WERI-Rb-1 (cell line): Measurements from ENCODE around the gene CIDEB.

ENCODE experiments used
- DNase-seq: peaks from one replicate; pipeline ENCODE4 v3.0.0-alpha.2; 2020
- H3K27ac ChIP-seq: fragments of 250-450 bp; sonication (Bioruptor Pico); 2 replicates; pipeline ENCODE4 v1.5.1; 2020; ENCODE audit warnings: mild to moderate bottlenecking, moderate library complexity
- H3K27me3 ChIP-seq: fragments of 250-450 bp; sonication (Bioruptor Pico); 2 replicates; pipeline ENCODE4 v1.5.1; 2021; ENCODE audit warnings: mild to moderate bottlenecking, low read depth, moderate library complexity; ENCODE audit not compliant: insufficient read depth, severe bottlenecking
- H3K36me3 ChIP-seq: fragments of 250-450 bp; sonication (Bioruptor Pico); 2 replicates; pipeline ENCODE4 v1.5.1; 2020; ENCODE audit warnings: mild to moderate bottlenecking, moderate library complexity
- H3K4me3 ChIP-seq: 2 replicates; pipeline ENCODE4 v1.5.1; 2011; ENCODE audit warnings: low read depth, mild to moderate bottlenecking, control low read depth, low read length
- H3K9me3 ChIP-seq: fragments of 250-450 bp; sonication (Bioruptor Pico); 2 replicates; pipeline ENCODE4 v1.5.1; 2021; ENCODE audit warnings: mild to moderate bottlenecking, moderate library complexity; ENCODE audit not compliant: severe bottlenecking
- TF ChIP-seq, protein P1 (sequence below): IDR thresholded peaks from 2 replicates; pipeline ENCODE4 v1.5.1; 2011; ENCODE audit warnings: low read depth, mild to moderate bottlenecking, control low read depth, inconsistent platforms, low read length

The CIDEB gene

DNA sequence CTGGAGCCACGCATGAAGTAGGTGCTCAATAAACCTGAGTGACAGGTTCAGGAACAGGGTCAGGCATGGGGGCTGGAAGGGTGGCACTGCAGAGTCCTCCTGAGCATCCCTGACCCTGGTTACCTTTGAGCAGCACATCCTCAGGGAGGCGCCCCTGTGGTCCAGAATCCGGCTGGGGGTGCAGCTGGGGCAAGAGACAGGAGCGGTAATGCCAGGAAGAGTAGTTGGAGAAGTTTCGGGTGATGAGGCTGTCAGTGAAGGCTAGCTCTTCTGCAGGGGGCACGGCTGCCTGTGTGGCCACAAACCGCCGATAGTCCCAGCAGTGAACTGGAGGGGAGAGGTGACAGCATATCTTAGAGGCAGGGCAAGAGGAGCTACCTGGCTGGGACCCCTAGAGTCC lies 38.4 kb downstream of the CIDEB start:
- DNase-seq, result no peak
- no peak overlapping the region for H3K4me3 ChIP-seq
- no peaks in the 10 kb centered on the region for H3K36me3 ChIP-seq
- H3K9me3 ChIP-seq, result no peaks in the 10 kb centered on the region
- TF ChIP-seq, protein P1, sequence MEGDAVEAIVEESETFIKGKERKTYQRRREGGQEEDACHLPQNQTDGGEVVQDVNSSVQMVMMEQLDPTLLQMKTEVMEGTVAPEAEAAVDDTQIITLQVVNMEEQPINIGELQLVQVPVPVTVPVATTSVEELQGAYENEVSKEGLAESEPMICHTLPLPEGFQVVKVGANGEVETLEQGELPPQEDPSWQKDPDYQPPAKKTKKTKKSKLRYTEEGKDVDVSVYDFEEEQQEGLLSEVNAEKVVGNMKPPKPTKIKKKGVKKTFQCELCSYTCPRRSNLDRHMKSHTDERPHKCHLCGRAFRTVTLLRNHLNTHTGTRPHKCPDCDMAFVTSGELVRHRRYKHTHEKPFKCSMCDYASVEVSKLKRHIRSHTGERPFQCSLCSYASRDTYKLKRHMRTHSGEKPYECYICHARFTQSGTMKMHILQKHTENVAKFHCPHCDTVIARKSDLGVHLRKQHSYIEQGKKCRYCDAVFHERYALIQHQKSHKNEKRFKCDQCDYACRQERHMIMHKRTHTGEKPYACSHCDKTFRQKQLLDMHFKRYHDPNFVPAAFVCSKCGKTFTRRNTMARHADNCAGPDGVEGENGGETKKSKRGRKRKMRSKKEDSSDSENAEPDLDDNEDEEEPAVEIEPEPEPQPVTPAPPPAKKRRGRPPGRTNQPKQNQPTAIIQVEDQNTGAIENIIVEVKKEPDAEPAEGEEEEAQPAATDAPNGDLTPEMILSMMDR, result no peak
- no peaks in the 10 kb centered on the region for H3K27me3 ChIP-seq
- no peak overlapping the region for H3K27ac ChIP-seq

DNA sequence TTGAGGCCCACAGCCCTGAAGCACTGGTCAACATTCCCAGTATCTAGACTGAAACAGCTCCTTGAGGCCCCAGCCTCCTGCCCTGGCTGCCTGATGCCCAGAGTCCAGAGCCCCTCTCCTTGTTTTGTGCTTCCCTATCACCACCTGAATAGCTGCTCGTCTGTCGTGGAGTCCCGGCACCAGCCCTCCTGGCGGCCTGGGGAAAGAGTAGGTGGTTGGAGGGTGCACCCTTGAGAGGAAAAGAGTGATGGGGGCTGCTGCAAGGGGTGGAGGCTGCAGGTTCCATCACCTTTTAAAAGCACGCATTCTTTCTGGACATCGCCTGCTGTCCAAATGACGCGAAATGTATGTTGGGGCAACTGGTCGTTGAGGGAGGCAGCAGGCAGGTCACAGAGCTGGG lies 39.6 kb downstream of the CIDEB start:
- Histone ChIP-seq H3K27ac (no peak overlapping the region), H3K36me3 (no peaks in the 10 kb centered on the region), H3K27me3 (no peaks in the 10 kb centered on the region), H3K9me3 (no peaks in the 10 kb centered on the region), H3K4me3 (no peak overlapping the region)
- DNase-seq, result no peak
- TF ChIP-seq, protein P1, result no peak

DNA sequence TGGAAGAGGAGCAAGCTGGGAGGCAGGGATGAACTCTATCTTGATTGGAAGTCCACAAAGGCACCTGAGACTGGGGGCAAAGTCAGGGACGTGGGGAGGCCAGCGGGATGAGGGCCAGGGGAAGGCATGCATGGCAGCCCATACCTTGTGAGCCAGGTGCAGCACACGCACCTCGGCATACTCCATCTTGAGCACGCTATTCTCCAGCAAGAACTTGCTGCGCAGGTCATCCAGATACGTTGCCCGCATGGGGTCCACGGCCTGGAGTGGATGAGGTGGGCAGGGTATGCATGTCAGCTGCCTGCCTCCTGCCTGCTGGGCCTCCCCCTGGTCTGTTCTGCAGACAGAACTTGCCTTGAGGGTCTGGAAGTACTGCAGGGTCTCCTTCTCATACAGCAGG lies 40.3 kb downstream of the CIDEB start:
- no peaks in the 10 kb centered on the region for H3K27me3 ChIP-seq
- TF ChIP-seq, protein P1, result no peak
- no peak overlapping the region for H3K4me3 ChIP-seq
- no peaks in the 10 kb centered on the region for H3K9me3 ChIP-seq
- no peak for DNase-seq
- H3K36me3 ChIP-seq, result no peaks in the 10 kb centered on the region
- H3K27ac ChIP-seq, result no peak overlapping the region

DNA sequence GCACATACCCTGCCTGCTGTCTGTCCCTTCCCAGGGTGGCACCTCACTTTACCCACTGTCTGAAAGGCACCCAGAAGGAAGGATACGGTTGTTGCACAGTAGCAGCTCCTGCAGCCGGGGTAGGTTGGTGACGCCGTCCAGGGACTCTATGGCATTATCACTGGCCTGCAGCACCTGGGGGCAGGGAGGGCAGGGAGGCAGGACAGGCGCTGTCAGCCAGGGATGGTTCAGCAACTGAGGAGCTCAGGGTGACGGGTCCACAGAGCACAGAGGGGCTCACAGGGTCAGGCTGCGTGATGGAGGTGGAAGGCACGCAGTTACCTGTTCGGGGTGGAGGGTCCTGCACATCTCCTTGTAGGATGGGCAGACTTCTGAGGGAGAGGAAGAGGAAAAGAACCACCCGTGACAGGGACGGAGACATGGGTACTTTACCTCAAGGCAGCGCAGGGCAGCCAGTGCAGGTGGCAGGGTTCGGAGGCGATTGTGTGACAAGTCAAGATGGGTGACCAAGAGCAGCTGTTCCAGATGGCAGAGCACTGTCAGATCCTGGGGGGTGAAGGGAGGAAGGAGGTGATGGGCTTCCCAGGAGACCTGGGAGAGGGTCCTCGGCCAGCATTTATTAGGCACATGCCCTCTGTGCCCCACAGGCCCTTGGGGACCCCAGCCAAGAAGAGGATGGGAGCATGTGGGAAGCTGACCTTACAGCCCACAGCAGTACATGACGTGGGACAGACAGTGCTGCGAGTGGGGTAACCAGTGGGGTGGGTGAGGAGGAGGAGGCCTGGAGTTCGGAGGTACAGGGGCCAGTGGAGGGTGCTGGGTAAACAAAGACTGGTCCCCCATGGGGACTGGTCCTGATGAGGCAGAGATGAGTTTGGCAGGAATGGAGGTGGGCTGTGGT lies 41.2 kb downstream of the CIDEB start:
- Histone ChIP-seq H3K36me3 (no peaks in the 10 kb centered on the region), H3K4me3 (no peak overlapping the region), H3K27ac (no peak overlapping the region), H3K9me3 (no peaks in the 10 kb centered on the region), H3K27me3 (no peaks in the 10 kb centered on the region)
- TF ChIP-seq, protein P1, result no peak
- DNase-seq, result no peak

DNA sequence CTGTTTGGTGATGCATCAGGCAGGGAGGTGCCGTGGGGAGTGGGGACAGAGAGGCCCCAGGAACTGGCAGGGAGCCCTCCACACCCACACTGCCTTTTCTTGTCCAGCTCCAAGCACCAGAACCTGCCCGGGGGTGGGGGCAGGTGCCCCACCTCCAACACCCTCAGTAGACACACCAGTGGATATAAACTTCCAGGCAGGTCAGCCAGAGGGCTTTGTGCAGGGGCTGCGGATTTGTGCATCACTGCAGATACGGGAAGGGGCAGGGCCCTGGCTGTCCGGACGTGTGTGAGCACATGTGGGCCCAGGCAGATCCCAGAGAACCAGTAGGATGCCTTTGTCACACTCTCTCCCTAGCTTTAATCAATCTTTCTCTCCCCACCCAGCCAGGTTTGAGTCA lies 43.5 kb downstream of the CIDEB start:
- H3K27me3 ChIP-seq, result no peaks in the 10 kb centered on the region
- no peaks in the 10 kb centered on the region for H3K9me3 ChIP-seq
- H3K4me3 ChIP-seq, result no peak overlapping the region
- H3K36me3 ChIP-seq, result no peaks in the 10 kb centered on the region
- DNase-seq, result no peak
- TF ChIP-seq, protein P1, result no peak
- peak overlapping the region; percentile 39 for H3K27ac ChIP-seq
